Spleen (tissue), 11 donors: Measurements from ENCODE around the gene POU2F1. TPM values are rescaled to one million over a fixed set of nuclear protein-coding genes. Genes with fewer than 3 reads are reported as not detected.

Experiments used
- DNase-seq: peaks from one replicate; pipeline ENCODE4 v3.0.0-alpha.2; 2020
- H3K27ac ChIP-seq, 8 donors: fragments of 200-600 bp; sonication (generic) in 7 of 8; 1 replicate in 4 of 8; 2 replicates in 4 of 8; pipeline versions ENCODE4 v1.5.0 to v1.8.0; 2016 to 2021; ENCODE audit warnings: inconsistent platforms in 4 of 8, mild to moderate bottlenecking in 4 of 8, moderate library complexity in 1 of 8
- H3K27me3 ChIP-seq, 7 donors: fragments of 200-600 bp; sonication (generic) in 6 of 7; replicated peaks in 1 of 7; 1 replicate in 4 of 7; 2 replicates in 3 of 7; pipeline versions ENCODE4 v1.5.0 to v1.8.0; 2016 to 2021; ENCODE audit warnings: inconsistent platforms in 3 of 7, mild to moderate bottlenecking in 1 of 7
- H3K36me3 ChIP-seq, 6 donors: fragments of 200-600 bp; sonication (generic) in 5 of 6; 1 replicate in 4 of 6; 2 replicates in 2 of 6; pipeline versions ENCODE4 v1.5.0 to v1.8.0; 2016 to 2021; ENCODE audit warnings: inconsistent platforms in 2 of 6
- H3K4me1 ChIP-seq, 6 donors: fragments of 200-600 bp; sonication (generic) in 5 of 6; 1 replicate in 3 of 6; 2 replicates in 3 of 6; pipeline versions ENCODE4 v1.5.0 to v1.8.0; 2016 to 2021; ENCODE audit warnings: inconsistent platforms in 3 of 6
- H3K4me3 ChIP-seq, 8 donors: fragments of 200-600 bp; sonication (generic) in 7 of 8; 1 replicate in 4 of 8; 2 replicates in 4 of 8; pipeline versions ENCODE4 v1.5.0 to v1.8.0; 2016 to 2021; ENCODE audit warnings: inconsistent platforms in 4 of 8, mild to moderate bottlenecking in 4 of 8, moderate library complexity in 2 of 8
- H3K9me3 ChIP-seq, 8 donors: fragments of 200-600 bp; sonication (generic) in 7 of 8; 1 replicate in 4 of 8; 2 replicates in 4 of 8; pipeline versions ENCODE4 v1.5.0 to v1.8.0; 2016 to 2021; ENCODE audit warnings: inconsistent platforms in 4 of 8
- CTCF ChIP-seq, 11 experiments: fragments of 200-600 bp in 7 of 11; fragments of 450-650 bp in 4 of 11; sonication (generic) in 4 of 11; IDR thresholded peaks in 8 of 11; conservative IDR thresholded peaks in 3 of 11; 1 replicate in 7 of 11; 2 replicates in 4 of 11; pipeline versions ENCODE4 v1.4.0 to v1.8.0; 2016 to 2021; ENCODE audit warnings: antibody characterized with exemption in 11 of 11, inconsistent platforms in 4 of 11, mild to moderate bottlenecking in 1 of 11
- POLR2A ChIP-seq, 3 donors: fragments of 450-650 bp; IDR thresholded peaks; one replicate each; pipeline ENCODE4 v1.5.1; 2017; ENCODE audit warnings: antibody characterized with exemption in 3 of 3, mild to moderate bottlenecking in 1 of 3
- POLR2AphosphoS5 ChIP-seq, 3 donors: sonication (generic); formaldehyde crosslinking; IDR thresholded peaks; one replicate each; pipeline ENCODE4 v1.5.1; 2017; ENCODE audit warnings: antibody characterized with exemption in 3 of 3
- WGBS, 5 donors: extraction: QIAGEN DNeasy Blood & Tissue Kit in 3 of 5; methylation state at CpG; one replicate each; pipeline versions ENCODE4 v1.1.5 to v1.1.7; 2013 to 2018; 5-methylcytosine and 5-hydroxymethylcytosine counted together
- intact Hi-C: fragments of 100-400 bp; cut with DNase I; formaldehyde crosslinking; loops from one replicate; pipeline ENCODE4 v1.15.0; 2023; ENCODE audit warnings: low total_unique reads
- polyA plus RNA-seq, 3 donors: library from polyadenylated mRNA; stranded (reverse); fragments of 200-250 nt; gene quantifications; one replicate each; pipeline ENCODE4 v1.2.1, GENCODE V29; 2013
- total RNA-seq, 7 donors: library from RNA; depleted of rRNA in 3 of 7; stranded (reverse); fragments of >200 nt in 3 of 7; fragmentation: NEBNext Ultra II Directional in 4 of 7; extraction: Animal tissue kit (Norgen Biotek cat#: 25700) in 4 of 7; gene quantifications; one replicate each; pipeline versions ENCODE4 v1.1.0 to v1.2.1, GENCODE V29; 2016 to 2021
- donor health status: healthy with polysubstance abuse.
- donor health status: DM: no; HTN: no; CAD: no; lungs with moderate emphysema.
- donor health status: DM: no; HTN: no; CAD: no.
- donor health status: Bipolar disorder and iron deficiency.
- donor health status: healthy.
- donor health status: DM: no; HTN: no; CAD: no.
- donor health status: DM: yes; HTN: yes; CAD: no.

The POU2F1 gene
- total and polyA plus RNA-seq, 10 donors, result 1.8 to 60.3 (median 27.4) TPM

- DNase-seq, result no peak
- H3K27me3 ChIP-seq, result no peaks in the 10 kb centered on the region
- H3K4me1 ChIP-seq, result no peaks in the 10 kb centered on the region
- intact Hi-C loops, result no loop called here
- no peak overlapping the region for H3K27ac ChIP-seq
- 73 to 94% (median 90%) methylated on average over 4 of the region's 4 CpGs for WGBS, 5 donors
- TF ChIP-seq POLR2AphosphoS5 (IDR thresholded peaks at IDR 0.05) (no peak), POLR2A (IDR thresholded peaks at IDR 0.05) (no peak), CTCF (IDR thresholded peaks at IDR 0.05 in 8 of 11, conservative IDR thresholded peaks at IDR 0.05 in 3 of 11) (no peak)
- no peaks in the 10 kb centered on the region for H3K9me3 ChIP-seq
- peaks cover 0 to 90% (median 36%) of the 10 kb centered on the region in 6 donors for H3K36me3 ChIP-seq
- no peak overlapping the region for H3K4me3 ChIP-seq
Measured at GRCh38 chr1:167412072-167412471, 191.4 kb downstream of the POU2F1 start.

DNA sequence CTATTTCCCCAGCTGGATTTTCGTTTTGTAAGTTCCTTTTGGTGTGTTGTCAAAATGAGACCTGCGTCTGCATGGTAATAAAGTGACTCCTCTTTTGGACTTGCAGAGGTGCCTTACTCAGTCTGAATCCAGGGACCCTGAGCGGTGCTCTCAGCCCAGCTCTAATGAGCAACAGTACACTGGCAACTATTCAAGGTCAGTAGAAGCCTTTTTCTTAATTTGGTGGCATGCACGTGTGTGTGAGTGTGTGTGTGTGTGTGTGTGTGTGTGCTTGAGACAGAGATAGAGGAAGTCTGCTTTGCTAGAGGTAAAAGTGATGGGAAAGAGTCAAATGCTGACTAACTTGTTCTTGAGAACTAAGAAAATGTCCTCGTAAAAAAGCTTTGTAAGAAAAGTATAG, 192.2 kb downstream of the POU2F1 start:
- H3K36me3 ChIP-seq, result peaks cover 0 to 90% (median 36%) of the 10 kb centered on the region in 6 donors
- no peak for TF ChIP-seq POLR2AphosphoS5 (IDR thresholded peaks at IDR 0.05)
- no peak for TF ChIP-seq POLR2A (IDR thresholded peaks at IDR 0.05)
- TF ChIP-seq CTCF (IDR thresholded peaks at IDR 0.05 in 8 of 11, conservative IDR thresholded peaks at IDR 0.05 in 3 of 11), result no peak
- no peaks in the 10 kb centered on the region for H3K9me3 ChIP-seq
- H3K27ac ChIP-seq, result no peak overlapping the region
- 55 to 66% (median 60%) methylated on average over 5 of the region's 5 CpGs for WGBS, 5 donors
- H3K27me3 ChIP-seq, result no peaks in the 10 kb centered on the region
- H3K4me1 ChIP-seq, result no peaks in the 10 kb centered on the region
- intact Hi-C loops, result no loop called here
- DNase-seq, result no peak
- H3K4me3 ChIP-seq, result no peak overlapping the region

GRCh38 chr1:167413328-167413727, 192.6 kb downstream of the POU2F1 start:
- no peaks in the 10 kb centered on the region for H3K27me3 ChIP-seq
- peaks cover 0 to 86% (median 34%) of the 10 kb centered on the region in 6 donors for H3K36me3 ChIP-seq
- DNase-seq, result no peak
- no peak overlapping the region for H3K4me3 ChIP-seq
- peaks cover 0 to 4% (median 0%) of the 10 kb centered on the region in 6 donors for H3K4me1 ChIP-seq
- no peaks in the 10 kb centered on the region for H3K9me3 ChIP-seq
- WGBS, 5 donors, result 86 to 97% (median 94%) methylated on average over 3 of the region's 3 CpGs
- H3K27ac ChIP-seq, result no peak overlapping the region
- intact Hi-C loops, result no loop called here
- TF ChIP-seq POLR2AphosphoS5 (IDR thresholded peaks at IDR 0.05) (no peak), POLR2A (IDR thresholded peaks at IDR 0.05) (no peak), CTCF (IDR thresholded peaks at IDR 0.05 in 8 of 11, conservative IDR thresholded peaks at IDR 0.05 in 3 of 11) (no peak)

DNA sequence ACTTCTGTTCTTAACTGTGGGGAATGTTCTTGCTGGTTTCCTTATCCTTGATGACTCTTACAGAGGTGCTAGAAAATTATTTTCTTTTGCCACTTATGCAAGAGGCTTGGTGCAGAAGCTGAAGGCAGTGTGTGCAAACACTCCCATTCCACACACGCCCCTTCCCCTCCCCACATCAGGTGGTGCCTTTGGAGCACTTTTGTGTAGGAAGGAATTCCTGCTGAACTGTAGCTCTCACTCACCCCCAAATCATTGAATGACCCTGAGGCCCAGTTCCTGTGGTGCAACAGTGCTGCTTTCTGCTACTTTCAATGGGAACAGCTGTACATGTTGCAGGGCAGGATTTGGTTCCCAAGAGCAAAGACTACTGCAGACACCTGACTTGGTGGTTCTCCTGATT, 195.8 kb downstream of the POU2F1 start:
- TF ChIP-seq POLR2A (IDR thresholded peaks at IDR 0.05), result no peak
- TF ChIP-seq CTCF (IDR thresholded peaks at IDR 0.05 in 8 of 11, conservative IDR thresholded peaks at IDR 0.05 in 3 of 11), result no peak
- no peak for TF ChIP-seq POLR2AphosphoS5 (IDR thresholded peaks at IDR 0.05)
- H3K27ac ChIP-seq, result no peak overlapping the region
- no peaks in the 10 kb centered on the region for H3K9me3 ChIP-seq
- H3K36me3 ChIP-seq, result peaks cover 0 to 64% (median 33%) of the 10 kb centered on the region in 6 donors
- WGBS, 5 donors, result 58 to 83% (median 68%) methylated on average over 1 of the region's 1 CpG
- H3K27me3 ChIP-seq, result no peaks in the 10 kb centered on the region
- DNase-seq, result no peak
- H3K4me3 ChIP-seq, result no peak overlapping the region
- intact Hi-C loops, result no loop called here
- H3K4me1 ChIP-seq, result peaks cover 0 to 8% (median 0%) of the 10 kb centered on the region in 6 donors
